ENCODE measurements around the gene MYO18A. TPM values are rescaled to one million over a fixed set of nuclear protein-coding genes. Genes with fewer than 3 reads are reported as not detected.

MYO18A gene
- total and polyA plus RNA-seq, 10 of the 15 experiments (the other 5 are each of a cell fraction or from before 2014, with no cell fraction given) = 2.9 to 66.0 (median 24.5) TPM

DNA sequence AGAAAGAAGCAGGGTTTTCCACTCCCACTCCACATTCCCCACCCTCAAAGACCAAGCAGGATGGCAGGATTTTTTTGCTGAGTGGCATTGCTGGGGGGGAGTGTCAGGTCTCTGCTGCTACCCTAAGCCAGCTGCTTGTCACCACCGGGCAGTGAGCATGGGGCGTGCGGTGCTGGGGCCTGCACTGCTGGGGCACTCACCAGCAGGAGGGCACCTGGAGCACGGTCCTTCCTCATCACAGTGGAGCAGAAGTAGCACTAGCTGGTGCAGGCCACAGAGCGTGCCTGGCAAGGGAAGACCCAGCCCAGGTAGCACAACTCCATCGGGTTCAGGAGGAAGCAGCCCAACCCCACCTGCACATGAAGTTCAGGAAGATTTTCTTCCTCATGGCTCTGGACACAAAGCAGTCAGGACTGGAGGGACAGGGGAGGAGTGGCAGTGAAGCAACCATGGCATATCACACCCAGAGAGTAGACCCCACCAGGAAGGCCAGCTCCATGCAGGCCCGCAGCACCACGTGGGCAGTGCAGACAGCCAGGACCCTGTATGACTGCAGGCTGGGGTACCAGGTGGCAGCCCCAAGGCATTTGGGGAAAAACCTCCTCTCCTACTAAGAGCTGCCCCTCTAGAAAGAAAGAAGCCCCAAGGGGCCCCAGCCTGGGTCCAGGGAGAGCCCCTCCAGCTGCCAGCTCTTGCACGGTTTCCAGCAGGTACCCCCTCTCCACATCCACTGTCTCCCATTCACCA is 16.7 kb upstream of the MYO18A start:
- no TSS peak for BruUV-seq (replicated peaks)
- ChIA-PET RAD21 (ENCODE audit: unreplicated experiment) (interaction anchor here (1.3 kb wide), 1 partner anchor 48 kb away, joined by 3 read pairs; no protein-coding TSS in a partner anchor), CTCF (interaction anchor here (0.6 to 6.3 kb wide), 7 partner anchors 20 to 80 kb away, joined by 3 to 52 read pairs (median 9); no protein-coding TSS in a partner anchor), SMC1A (ENCODE audit: uncharacterized antibody, unreplicated experiment) (interaction anchor here (1.0 to 1.9 kb wide), 3 partner anchors 10 to 48 kb away, joined by 3 to 6 read pairs (median 5); no protein-coding TSS in a partner anchor), POLR2A (interaction anchor here (0.5 to 1.0 kb wide), 2 partner anchors 15 to 22 kb away, joined by 3 read pairs; no protein-coding TSS in a partner anchor)
- H2AFZ ChIP-seq (ENCODE audit: control insufficient read depth, low read depth, low read length) = no peak overlapping the region
- no peaks in the 10 kb centered on the region for H3K9me3 ChIP-seq (replicated peaks; ENCODE audit: control insufficient read depth, insufficient read depth, low read length)
- 74% methylated on average over 9 of the region's 9 CpGs for WGBS (ENCODE audit: insufficient coverage, insufficient replicate concordance, low lambda C conversion rate, missing lambda C conversion rate)
- H3K27me3 ChIP-seq (replicated peaks in 1 of 2; ENCODE audit: control insufficient read depth in 2 of 2, insufficient read depth in 2 of 2, low read length in 1 of 2) = no peaks in the 10 kb centered on the region
- intact Hi-C loops (cut with micrococcal nuclease; ENCODE audit: unreplicated experiment) (no loop called here), in situ Hi-C loops (cut with MboI) (no loop called here)
- H3K9ac ChIP-seq (ENCODE audit: control insufficient read depth, insufficient read depth, low read length) = no peak overlapping the region
- H3K4me2 ChIP-seq (ENCODE audit: control insufficient read depth, insufficient read depth) = no peak overlapping the region
- H3K4me1 ChIP-seq (ENCODE audit: control insufficient read depth, insufficient read depth, low read length) = peaks cover 15% of the 10 kb centered on the region
- H3K4me3 ChIP-seq = no peak overlapping the region
- no peak for DNase-seq (ENCODE audit: low read depth, low spot score)
- H3K36me3 ChIP-seq (ENCODE audit: control insufficient read depth in 2 of 2, insufficient read depth in 2 of 2, low read length in 1 of 2) = no peaks in the 10 kb centered on the region
- FAIRE-seq = no peak
- ATAC-seq = peak; percentile 36
- H3K79me2 ChIP-seq (ENCODE audit: control insufficient read depth, insufficient read depth, low read length) = no peaks in the 10 kb centered on the region
- H3K27ac ChIP-seq (ENCODE audit: control insufficient read depth, insufficient read depth) = no peak overlapping the region
- H4K20me1 ChIP-seq (ENCODE audit: control insufficient read depth, insufficient read depth) = no peaks in the 10 kb centered on the region
- no peak for TF ChIP-seq TBL1XR1 (IDR thresholded peaks at IDR 0.05; ENCODE audit: low read depth, low read length)
- TF ChIP-seq, protein P1, sequence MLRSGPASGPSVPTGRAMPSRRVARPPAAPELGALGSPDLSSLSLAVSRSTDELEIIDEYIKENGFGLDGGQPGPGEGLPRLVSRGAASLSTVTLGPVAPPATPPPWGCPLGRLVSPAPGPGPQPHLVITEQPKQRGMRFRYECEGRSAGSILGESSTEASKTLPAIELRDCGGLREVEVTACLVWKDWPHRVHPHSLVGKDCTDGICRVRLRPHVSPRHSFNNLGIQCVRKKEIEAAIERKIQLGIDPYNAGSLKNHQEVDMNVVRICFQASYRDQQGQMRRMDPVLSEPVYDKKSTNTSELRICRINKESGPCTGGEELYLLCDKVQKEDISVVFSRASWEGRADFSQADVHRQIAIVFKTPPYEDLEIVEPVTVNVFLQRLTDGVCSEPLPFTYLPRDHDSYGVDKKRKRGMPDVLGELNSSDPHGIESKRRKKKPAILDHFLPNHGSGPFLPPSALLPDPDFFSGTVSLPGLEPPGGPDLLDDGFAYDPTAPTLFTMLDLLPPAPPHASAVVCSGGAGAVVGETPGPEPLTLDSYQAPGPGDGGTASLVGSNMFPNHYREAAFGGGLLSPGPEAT (IDR thresholded peaks at IDR 0.05; ENCODE audit: low read depth) = no peak
- no peak for TF ChIP-seq POLR2AphosphoS2 (IDR thresholded peaks at IDR 0.05; ENCODE audit: low read depth, low read length)
- TF ChIP-seq CBX3 (IDR thresholded peaks at IDR 0.05; ENCODE audit: borderline replicate concordance, low read depth) = no peak
- TF ChIP-seq, protein P2, sequence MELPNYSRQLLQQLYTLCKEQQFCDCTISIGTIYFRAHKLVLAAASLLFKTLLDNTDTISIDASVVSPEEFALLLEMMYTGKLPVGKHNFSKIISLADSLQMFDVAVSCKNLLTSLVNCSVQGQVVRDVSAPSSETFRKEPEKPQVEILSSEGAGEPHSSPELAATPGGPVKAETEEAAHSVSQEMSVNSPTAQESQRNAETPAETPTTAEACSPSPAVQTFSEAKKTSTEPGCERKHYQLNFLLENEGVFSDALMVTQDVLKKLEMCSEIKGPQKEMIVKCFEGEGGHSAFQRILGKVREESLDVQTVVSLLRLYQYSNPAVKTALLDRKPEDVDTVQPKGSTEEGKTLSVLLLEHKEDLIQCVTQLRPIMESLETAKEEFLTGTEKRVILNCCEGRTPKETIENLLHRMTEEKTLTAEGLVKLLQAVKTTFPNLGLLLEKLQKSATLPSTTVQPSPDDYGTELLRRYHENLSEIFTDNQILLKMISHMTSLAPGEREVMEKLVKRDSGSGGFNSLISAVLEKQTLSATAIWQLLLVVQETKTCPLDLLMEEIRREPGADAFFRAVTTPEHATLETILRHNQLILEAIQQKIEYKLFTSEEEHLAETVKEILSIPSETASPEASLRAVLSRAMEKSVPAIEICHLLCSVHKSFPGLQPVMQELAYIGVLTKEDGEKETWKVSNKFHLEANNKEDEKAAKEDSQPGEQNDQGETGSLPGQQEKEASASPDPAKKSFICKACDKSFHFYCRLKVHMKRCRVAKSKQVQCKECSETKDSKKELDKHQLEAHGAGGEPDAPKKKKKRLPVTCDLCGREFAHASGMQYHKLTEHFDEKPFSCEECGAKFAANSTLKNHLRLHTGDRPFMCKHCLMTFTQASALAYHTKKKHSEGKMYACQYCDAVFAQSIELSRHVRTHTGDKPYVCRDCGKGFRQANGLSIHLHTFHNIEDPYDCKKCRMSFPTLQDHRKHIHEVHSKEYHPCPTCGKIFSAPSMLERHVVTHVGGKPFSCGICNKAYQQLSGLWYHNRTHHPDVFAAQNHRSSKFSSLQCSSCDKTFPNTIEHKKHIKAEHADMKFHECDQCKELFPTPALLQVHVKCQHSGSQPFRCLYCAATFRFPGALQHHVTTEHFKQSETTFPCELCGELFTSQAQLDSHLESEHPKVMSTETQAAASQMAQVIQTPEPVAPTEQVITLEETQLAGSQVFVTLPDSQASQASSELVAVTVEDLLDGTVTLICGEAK (IDR thresholded peaks at IDR 0.05; ENCODE audit: borderline replicate concordance) = no peak
- no peak for TF ChIP-seq SP1 (IDR thresholded peaks at IDR 0.05; ENCODE audit: low read depth, low read length)
- no peak for TF ChIP-seq ATF7 (IDR thresholded peaks at IDR 0.05; ENCODE audit: low read depth)
- no peak for TF ChIP-seq CHD2 (IDR thresholded peaks at IDR 0.05; ENCODE audit: borderline replicate concordance, low read depth, low read length)
- TF ChIP-seq, protein P3, sequence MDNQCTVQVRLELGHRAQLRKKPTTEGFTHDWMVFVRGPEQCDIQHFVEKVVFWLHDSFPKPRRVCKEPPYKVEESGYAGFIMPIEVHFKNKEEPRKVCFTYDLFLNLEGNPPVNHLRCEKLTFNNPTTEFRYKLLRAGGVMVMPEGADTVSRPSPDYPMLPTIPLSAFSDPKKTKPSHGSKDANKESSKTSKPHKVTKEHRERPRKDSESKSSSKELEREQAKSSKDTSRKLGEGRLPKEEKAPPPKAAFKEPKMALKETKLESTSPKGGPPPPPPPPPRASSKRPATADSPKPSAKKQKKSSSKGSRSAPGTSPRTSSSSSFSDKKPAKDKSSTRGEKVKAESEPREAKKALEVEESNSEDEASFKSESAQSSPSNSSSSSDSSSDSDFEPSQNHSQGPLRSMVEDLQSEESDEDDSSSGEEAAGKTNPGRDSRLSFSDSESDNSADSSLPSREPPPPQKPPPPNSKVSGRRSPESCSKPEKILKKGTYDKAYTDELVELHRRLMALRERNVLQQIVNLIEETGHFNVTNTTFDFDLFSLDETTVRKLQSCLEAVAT (IDR thresholded peaks at IDR 0.05) = no peak
- no peak for TF ChIP-seq PAX5 (IDR thresholded peaks at IDR 0.05; ENCODE audit: borderline replicate concordance, low read depth, low read length)
- TF ChIP-seq, protein P4, sequence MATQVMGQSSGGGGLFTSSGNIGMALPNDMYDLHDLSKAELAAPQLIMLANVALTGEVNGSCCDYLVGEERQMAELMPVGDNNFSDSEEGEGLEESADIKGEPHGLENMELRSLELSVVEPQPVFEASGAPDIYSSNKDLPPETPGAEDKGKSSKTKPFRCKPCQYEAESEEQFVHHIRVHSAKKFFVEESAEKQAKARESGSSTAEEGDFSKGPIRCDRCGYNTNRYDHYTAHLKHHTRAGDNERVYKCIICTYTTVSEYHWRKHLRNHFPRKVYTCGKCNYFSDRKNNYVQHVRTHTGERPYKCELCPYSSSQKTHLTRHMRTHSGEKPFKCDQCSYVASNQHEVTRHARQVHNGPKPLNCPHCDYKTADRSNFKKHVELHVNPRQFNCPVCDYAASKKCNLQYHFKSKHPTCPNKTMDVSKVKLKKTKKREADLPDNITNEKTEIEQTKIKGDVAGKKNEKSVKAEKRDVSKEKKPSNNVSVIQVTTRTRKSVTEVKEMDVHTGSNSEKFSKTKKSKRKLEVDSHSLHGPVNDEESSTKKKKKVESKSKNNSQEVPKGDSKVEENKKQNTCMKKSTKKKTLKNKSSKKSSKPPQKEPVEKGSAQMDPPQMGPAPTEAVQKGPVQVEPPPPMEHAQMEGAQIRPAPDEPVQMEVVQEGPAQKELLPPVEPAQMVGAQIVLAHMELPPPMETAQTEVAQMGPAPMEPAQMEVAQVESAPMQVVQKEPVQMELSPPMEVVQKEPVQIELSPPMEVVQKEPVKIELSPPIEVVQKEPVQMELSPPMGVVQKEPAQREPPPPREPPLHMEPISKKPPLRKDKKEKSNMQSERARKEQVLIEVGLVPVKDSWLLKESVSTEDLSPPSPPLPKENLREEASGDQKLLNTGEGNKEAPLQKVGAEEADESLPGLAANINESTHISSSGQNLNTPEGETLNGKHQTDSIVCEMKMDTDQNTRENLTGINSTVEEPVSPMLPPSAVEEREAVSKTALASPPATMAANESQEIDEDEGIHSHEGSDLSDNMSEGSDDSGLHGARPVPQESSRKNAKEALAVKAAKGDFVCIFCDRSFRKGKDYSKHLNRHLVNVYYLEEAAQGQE (IDR thresholded peaks at IDR 0.05; ENCODE audit: low read depth, low read length) = no peak
- TF ChIP-seq NFIC (IDR thresholded peaks at IDR 0.05; ENCODE audit: low read depth, low read length) = no peak

Data from GM12878 (cell line).